GM12873 (cell line): Measurements from ENCODE around the gene CLEC16A.

Experiments used
- TF ChIP-seq, protein P1 (sequence below): IDR thresholded peaks from 2 replicates; pipeline ENCODE4 v1.5.1; 2012; ENCODE audit warnings: low read depth, mild to moderate bottlenecking, moderate library complexity, low read length, control low read depth; ENCODE audit not compliant: insufficient read depth; ENCODE audit errors: missing control alignments

The CLEC16A gene

DNA sequence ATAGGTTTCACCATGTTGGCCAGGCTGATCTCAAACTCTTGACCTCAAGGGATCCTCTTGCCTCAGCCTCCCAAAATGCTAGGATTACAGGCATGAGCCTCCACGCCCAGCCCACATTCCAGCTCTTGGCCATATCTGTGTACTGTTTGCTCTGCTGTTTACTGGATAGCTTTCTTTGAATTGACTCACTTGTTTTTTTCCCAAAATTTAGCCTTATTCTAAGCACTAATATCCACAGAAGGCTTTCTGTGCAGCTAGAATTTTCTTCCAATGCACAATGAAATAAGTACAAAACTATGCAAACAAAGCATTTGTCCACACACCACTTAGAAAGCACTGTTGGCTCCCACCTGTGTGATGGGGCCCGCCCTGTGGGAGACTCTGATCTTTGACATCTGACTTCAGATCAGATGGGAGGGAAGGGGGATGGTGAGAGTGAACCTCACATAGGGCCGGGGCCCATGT lies 72.2 kb downstream of the CLEC16A start:
- TF ChIP-seq, protein P1, sequence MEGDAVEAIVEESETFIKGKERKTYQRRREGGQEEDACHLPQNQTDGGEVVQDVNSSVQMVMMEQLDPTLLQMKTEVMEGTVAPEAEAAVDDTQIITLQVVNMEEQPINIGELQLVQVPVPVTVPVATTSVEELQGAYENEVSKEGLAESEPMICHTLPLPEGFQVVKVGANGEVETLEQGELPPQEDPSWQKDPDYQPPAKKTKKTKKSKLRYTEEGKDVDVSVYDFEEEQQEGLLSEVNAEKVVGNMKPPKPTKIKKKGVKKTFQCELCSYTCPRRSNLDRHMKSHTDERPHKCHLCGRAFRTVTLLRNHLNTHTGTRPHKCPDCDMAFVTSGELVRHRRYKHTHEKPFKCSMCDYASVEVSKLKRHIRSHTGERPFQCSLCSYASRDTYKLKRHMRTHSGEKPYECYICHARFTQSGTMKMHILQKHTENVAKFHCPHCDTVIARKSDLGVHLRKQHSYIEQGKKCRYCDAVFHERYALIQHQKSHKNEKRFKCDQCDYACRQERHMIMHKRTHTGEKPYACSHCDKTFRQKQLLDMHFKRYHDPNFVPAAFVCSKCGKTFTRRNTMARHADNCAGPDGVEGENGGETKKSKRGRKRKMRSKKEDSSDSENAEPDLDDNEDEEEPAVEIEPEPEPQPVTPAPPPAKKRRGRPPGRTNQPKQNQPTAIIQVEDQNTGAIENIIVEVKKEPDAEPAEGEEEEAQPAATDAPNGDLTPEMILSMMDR, result no peak

DNA sequence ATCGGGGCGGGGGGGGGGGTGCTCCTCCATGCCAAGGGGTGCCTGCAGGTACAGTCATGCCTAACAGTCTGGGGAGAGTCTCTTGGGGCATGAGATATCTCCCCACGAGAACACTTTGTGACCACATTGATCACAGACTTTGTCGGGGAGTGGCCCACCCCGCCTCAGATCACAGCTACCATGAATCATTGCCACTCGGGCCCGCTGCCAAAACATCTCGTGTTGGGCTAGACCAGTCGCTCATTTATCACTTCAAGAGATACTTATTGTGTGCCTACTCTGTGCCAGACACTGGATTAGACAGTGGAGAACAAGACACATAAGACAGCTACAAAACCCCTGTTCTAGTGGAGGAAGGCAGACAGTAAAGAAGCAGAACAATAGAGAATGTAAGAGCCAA lies 72.6 kb downstream of the CLEC16A start:
- TF ChIP-seq, protein P1, result no peak

DNA sequence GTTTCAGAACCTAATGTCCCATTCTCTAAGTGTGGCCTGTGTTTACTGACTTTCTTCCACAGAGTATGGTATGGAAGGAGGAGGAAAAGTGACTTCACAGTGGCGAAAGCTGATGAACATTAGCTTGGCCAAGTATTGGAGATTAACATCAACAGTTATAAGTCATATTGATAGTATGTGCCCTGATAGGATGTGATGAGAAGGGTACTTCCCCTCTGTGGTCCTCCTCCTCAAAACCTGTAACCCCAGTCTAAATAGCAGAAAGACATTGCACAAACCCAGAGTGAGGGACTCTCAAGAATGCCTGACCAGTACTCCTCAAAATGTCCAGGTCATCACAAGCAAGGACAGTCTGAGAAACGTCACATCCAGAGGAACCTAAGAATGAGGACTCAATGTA lies 73.1 kb downstream of the CLEC16A start:
- TF ChIP-seq, protein P1, result no peak

DNA sequence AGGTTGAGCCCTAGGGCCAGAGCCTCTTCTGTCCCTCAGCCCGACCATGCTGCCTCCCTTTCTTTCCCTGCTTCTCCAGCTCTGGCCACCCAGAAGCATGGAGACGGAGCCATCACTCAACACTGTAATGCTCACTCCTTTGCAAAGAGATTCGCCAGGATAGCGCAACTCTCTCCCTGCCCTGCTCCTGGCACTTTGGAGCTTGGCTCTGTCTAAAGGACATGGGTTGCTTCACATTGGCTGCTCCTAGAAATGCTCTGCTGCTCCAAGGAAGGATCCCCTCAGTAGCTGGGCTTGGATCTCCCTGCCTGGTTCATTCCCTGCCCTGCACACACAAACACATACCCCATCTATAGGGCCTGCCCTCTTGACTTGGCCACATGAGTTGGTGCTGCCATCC lies 76.0 kb downstream of the CLEC16A start:
- TF ChIP-seq, protein P1, result no peak

DNA sequence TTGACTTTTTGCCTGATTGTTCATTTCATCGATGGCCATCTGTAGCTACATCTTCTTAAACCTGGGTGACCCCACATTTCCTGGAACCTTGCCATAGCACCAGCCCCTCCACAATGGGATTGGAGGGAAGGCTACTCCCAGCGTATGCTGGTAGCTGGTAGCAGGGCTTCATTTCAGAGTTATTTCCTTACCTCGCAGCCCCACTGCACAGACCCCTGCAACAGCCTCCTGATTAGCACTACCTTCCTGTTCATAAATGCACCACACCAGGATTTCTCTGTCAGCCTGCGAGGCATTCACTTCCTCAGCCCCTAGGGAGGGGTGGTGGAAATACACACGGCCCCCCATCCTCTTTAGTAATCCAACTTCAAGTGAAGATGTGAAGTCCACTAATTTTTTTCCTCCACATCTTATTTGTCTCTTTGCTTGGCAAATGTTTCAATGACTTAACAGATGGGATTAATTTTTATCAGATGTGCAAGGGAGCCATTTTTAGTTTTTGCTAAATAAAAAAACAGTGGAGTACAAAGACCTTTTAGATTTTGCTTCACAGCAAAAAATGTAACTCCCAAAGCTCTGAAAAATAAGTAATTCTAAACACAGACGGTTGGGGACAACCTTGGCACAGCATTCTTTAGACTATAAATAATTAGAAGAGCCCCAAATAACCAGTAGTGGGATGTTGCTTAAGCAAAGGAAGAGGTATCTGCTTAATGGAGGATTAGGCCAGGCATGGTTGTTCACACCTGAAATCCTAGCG lies 76.6 kb downstream of the CLEC16A start:
- TF ChIP-seq, protein P1, result no peak

DNA sequence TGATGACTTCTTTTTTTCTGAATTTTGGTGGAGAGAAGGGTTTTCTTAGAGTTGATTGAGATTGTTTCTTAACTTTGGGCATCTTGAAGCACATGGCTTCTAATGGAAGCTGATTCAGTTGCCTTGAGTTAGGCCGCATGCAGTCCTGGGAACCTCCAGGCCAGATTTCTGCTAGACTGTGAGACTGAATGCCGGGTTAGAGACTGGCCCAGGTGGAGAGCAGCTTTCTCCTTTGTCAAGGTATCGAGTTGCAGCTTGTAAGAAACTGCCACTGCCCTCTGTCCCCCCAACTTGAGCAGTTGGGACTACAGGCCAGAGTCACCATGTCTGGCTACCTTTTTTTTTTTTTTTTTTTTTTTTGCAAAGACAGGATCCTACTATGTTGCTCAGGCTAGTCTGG lies 77.6 kb downstream of the CLEC16A start:
- TF ChIP-seq, protein P1, result no peak

DNA sequence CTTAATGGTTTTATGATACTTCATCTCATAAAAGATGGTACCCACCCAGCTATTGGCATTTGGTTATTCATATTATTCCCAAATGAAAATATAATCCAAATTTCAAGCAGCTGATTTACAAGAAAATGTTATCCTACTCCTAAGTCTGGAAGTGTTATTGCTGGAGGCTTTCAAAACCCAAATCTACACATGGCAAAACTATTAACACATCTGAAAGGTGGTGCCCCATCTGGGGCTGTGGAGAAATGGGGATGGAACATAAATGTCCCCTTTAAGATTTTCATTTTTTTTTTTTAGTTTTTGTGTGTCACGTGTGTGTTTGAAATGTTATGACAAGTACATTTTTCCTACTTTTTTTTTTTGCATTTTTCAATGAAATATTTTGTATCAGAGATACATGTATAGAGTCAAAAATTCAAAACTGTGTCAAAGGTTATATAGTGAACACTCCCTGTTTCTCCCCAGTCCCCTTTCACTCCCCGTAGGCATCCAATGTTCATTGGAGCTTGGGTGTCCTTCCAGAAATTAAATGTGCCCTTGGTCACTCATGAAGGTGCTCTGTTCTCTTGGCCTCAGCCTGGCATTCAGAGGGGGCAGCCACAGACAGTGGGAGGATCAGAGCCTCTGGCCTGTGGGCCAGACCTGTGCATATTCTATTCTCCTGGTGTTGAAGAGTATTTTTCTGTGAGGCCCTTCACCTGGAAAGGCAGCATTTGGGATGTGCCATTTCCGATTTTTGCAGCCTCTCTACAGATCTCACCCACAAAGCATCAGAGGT lies 79.1 kb downstream of the CLEC16A start:
- TF ChIP-seq, protein P1, result no peak
